HepG2 (cell line): ENCODE measurements around the gene RGS7. TPM values are rescaled to one million over a fixed set of nuclear protein-coding genes. Genes with fewer than 3 reads are reported as not detected.

Experiments used
- ATAC-seq: fragments of 200-7000 bp; cut with Tn5 transposase; 3 replicates; pipeline ENCODE4 v1.9.1; 2020; ENCODE audit warnings: mild to moderate bottlenecking, moderate library complexity
- BruUV-seq: library from RNA; stranded (reverse); fragments of 400-500 nt; replicated peaks from 2 replicates; lab custom pipeline; 2021; lab: Mats Ljungman, UMichigan
- CTCF ChIA-PET: fragments of 300-600 bp; formaldehyde crosslinking; extraction: SDS; loops from one replicate; lab custom pipeline; 2021; ENCODE audit warnings: low total read pairs, inconsistent platforms, low intra/inter-chr PET ratio; lab: Yijun Ruan, JAX
- POLR2A ChIA-PET: fragments of 350-600 bp; sonication (Branson Sonifier 250); formaldehyde crosslinking; loops from one replicate; lab custom pipeline; 2020; ENCODE audit warnings: antibody characterized with exemption, inconsistent platforms; lab: Yijun Ruan, JAX
- DNase-seq: peaks from one replicate; pipeline ENCODE4 v3.0.0-alpha.2; 2015; ENCODE audit warnings: low spot score
- FAIRE-seq: peaks from 3 replicates; lab custom pipeline; 2011; peaks lifted over from hg19 to GRCh38; lab: Jason Lieb, UNC
- H2AFZ ChIP-seq: one replicate; pipeline ENCODE4 v1.6.1; 2011; ENCODE audit warnings: low read length, inconsistent platforms
- H3K27ac ChIP-seq: fragments of 300-600 bp; 3 replicates; pipeline ENCODE4 v1.8.0; 2011; ENCODE audit warnings: mixed run types, mild to moderate bottlenecking, mixed read lengths, low read length, inconsistent platforms; ENCODE audit not compliant: insufficient read depth; ENCODE audit errors: extremely low read length
- H3K27me3 ChIP-seq, 2 experiments: fragments of 200-600 bp in 1 of 2; 2 replicates in 1 of 2; 3 replicates in 1 of 2; pipeline versions ENCODE4 v1.6.0 to v1.8.0; 2011; ENCODE audit warnings: low read length in 2 of 2, mild to moderate bottlenecking in 2 of 2, moderate library complexity in 2 of 2, inconsistent platforms in 1 of 2; ENCODE audit not compliant: insufficient read depth in 2 of 2, control insufficient read depth in 1 of 2
- H3K36me3 ChIP-seq, 2 experiments: fragments of 200-600 bp in 1 of 2; replicated peaks in 1 of 2; 2 replicates in 1 of 2; 3 replicates in 1 of 2; pipeline versions ENCODE4 v1.5.1 to v1.8.0; 2011; ENCODE audit warnings: low read length in 2 of 2, inconsistent platforms in 1 of 2; ENCODE audit not compliant: insufficient read depth in 2 of 2, control insufficient read depth in 1 of 2
- H3K4me1 ChIP-seq: 2 replicates; pipeline ENCODE4 v1.5.1; 2012; ENCODE audit warnings: low read length, inconsistent platforms; ENCODE audit not compliant: insufficient read depth
- H3K4me2 ChIP-seq: 2 replicates; pipeline ENCODE4 v1.6.0; 2011; ENCODE audit warnings: low read depth, low read length, inconsistent platforms
- H3K4me3 ChIP-seq, 3 experiments: fragments of 200-600 bp in 1 of 3; sonication (generic), shearing (Covaris generic) in 1 of 3; replicated peaks in 1 of 3; 2 replicates each; pipeline ENCODE4 v1.5.1; 2011 to 2016; ENCODE audit warnings: low read length in 3 of 3, inconsistent platforms in 2 of 3, low read depth in 2 of 3, mild to moderate bottlenecking in 2 of 3, control low read depth in 1 of 3, mixed read lengths in 1 of 3; ENCODE audit not compliant: insufficient read depth in 1 of 3
- H3K79me2 ChIP-seq: one replicate; pipeline ENCODE4 v1.6.1; 2011; ENCODE audit warnings: low read length, inconsistent platforms; ENCODE audit not compliant: insufficient read depth
- H3K9ac ChIP-seq: 2 replicates; pipeline ENCODE4 v1.6.0; 2011; ENCODE audit warnings: mild to moderate bottlenecking, low read depth, low read length, inconsistent platforms; ENCODE audit not compliant: insufficient read depth
- H3K9me3 ChIP-seq: 2 replicates; pipeline ENCODE4 v1.5.1; 2012; ENCODE audit warnings: mild to moderate bottlenecking, low read length
- H4K20me1 ChIP-seq: 2 replicates; pipeline ENCODE4 v1.6.0; 2011; ENCODE audit warnings: inconsistent platforms, mild to moderate bottlenecking, low read length, moderate library complexity; ENCODE audit not compliant: insufficient read depth
- AKAP8 ChIP-seq: sonication (generic); formaldehyde crosslinking; IDR thresholded peaks from 2 replicates; pipeline ENCODE4 v1.5.1; 2020; ENCODE audit warnings: mild to moderate bottlenecking, missing genetic modification reagents
- ASH2L ChIP-seq: fragments of 300-600, 200-600 bp; sonication (generic); IDR thresholded peaks from 2 replicates; pipeline ENCODE4 v1.7.0; 2017; ENCODE audit warnings: low read depth, mild to moderate bottlenecking, moderate library complexity, mixed read lengths, low read length; ENCODE audit not compliant: insufficient read length
- GABPB1 ChIP-seq: IDR thresholded peaks from 2 replicates; pipeline ENCODE4 v1.6.1; 2016; ENCODE audit warnings: mild to moderate bottlenecking, missing genetic modification reagents, moderate library complexity, missing compliant biosample characterization
- HMG20B ChIP-seq: conservative IDR thresholded peaks from 2 replicates; pipeline ENCODE4 v1.6.1; 2016; ENCODE audit warnings: missing genetic modification reagents, missing compliant biosample characterization
- IKZF1 ChIP-seq: fragments of 450-650 bp; IDR thresholded peaks from 2 replicates; pipeline ENCODE4 v1.7.1; 2016
- REXO4 ChIP-seq: sonication (generic); formaldehyde crosslinking; IDR thresholded peaks from 2 replicates; pipeline ENCODE4 v1.8.0; 2022; ENCODE audit warnings: missing genetic modification reagents, mild to moderate bottlenecking, borderline replicate concordance
- ZNF557 ChIP-seq: sonication (generic); formaldehyde crosslinking; IDR thresholded peaks from 2 replicates; pipeline ENCODE4 v1.4.0; 2020; ENCODE audit warnings: missing genetic modification reagents
- ZNF614 ChIP-seq: IDR thresholded peaks from 2 replicates; pipeline ENCODE4 v1.6.1; 2018; ENCODE audit warnings: missing biosample characterization, missing genetic modification reagents, inconsistent platforms, borderline replicate concordance
- ZNF720 ChIP-seq: sonication (generic); formaldehyde crosslinking; IDR thresholded peaks from 2 replicates; pipeline ENCODE4 v1.4.0; 2020; ENCODE audit warnings: missing genetic modification reagents
- WGBS: methylation state at CpG from one replicate; pipeline ENCODE4 v1.1.6; 2017; ENCODE audit warnings: low lambda C conversion rate; 5-methylcytosine and 5-hydroxymethylcytosine counted together
- in situ Hi-C: cut with HindIII; loops from 2 replicates; pipeline ENCODE4 v1.10.0; 2017; ENCODE audit warnings: low pct_unique_long_range_greater_than_20kb; ENCODE audit not compliant: extremely low pct_ligation_motif_present
- intact Hi-C: fragments of 100-400 bp; cut with micrococcal nuclease; formaldehyde crosslinking; loops from one replicate; pipeline ENCODE4 v1.10.0; 2022; ENCODE audit not compliant: unreplicated experiment
- polyA plus RNA-seq, 8 experiments: library from polyadenylated mRNA; depleted of rRNA in 3 of 8; stranded (reverse) in 7 of 8; unstranded in 1 of 8; fragments of >200 nt; fragmentation: Illumina TruSeq in 4 of 8; extraction: Trizol in 4 of 8; gene quantifications; 2 replicates each; pipeline versions ENCODE4 v1.2.1 to v1.2.3, GENCODE V29; 2011 to 2016; ENCODE audit warnings: low read depth in 4 of 8, missing spikeins in 1 of 8, mixed read lengths in 1 of 8; ENCODE audit not compliant: insufficient read depth in 1 of 8
- total RNA-seq, 5 experiments: library from RNA; depleted of rRNA; stranded (reverse); fragments of >200 nt; fragmentation: Illumina TruSeq; extraction: Trizol; gene quantifications; 2 replicates each; pipeline ENCODE4 v1.2.3, GENCODE V29; 2016; ENCODE audit warnings: low read depth in 1 of 5
- TF ChIP-seq, protein P1 (sequence below): sonication (generic); formaldehyde crosslinking; IDR thresholded peaks from 2 replicates; pipeline ENCODE4 v1.5.0; 2020; ENCODE audit warnings: missing genetic modification reagents
- TF ChIP-seq, protein P2 (sequence below): IDR thresholded peaks from 2 replicates; pipeline ENCODE4 v1.6.1; 2016; ENCODE audit warnings: missing compliant biosample characterization, missing genetic modification reagents, borderline replicate concordance
- TF ChIP-seq, protein P3 (sequence below): IDR thresholded peaks from 2 replicates; pipeline ENCODE4 v1.6.1; 2016
- TF ChIP-seq, protein P4 (sequence below): sonication (generic); formaldehyde crosslinking; IDR thresholded peaks from 2 replicates; pipeline ENCODE4 v1.8.0; 2022; ENCODE audit warnings: mild to moderate bottlenecking, missing genetic modification reagents, moderate library complexity
- TF ChIP-seq, protein P5 (sequence below): sonication (generic); formaldehyde crosslinking; IDR thresholded peaks from 2 replicates; pipeline ENCODE4 v1.8.0; 2022; ENCODE audit warnings: missing genetic modification reagents, mild to moderate bottlenecking, moderate library complexity, borderline replicate concordance
- TF ChIP-seq, protein P6 (sequence below): sonication (generic); formaldehyde crosslinking; IDR thresholded peaks from 2 replicates; pipeline ENCODE4 v1.5.0; 2020; ENCODE audit warnings: missing genetic modification reagents, mild to moderate bottlenecking, borderline replicate concordance
- TF ChIP-seq, protein P7 (sequence below): sonication (generic); IDR thresholded peaks from 2 replicates; pipeline ENCODE4 v1.6.1; 2016; ENCODE audit warnings: low read depth, borderline replicate concordance

The RGS7 gene
- total and polyA plus RNA-seq, 2 of the 13 experiments (the other 11 are each of a cell fraction or from before 2014, with no cell fraction given), result not detected

DNA sequence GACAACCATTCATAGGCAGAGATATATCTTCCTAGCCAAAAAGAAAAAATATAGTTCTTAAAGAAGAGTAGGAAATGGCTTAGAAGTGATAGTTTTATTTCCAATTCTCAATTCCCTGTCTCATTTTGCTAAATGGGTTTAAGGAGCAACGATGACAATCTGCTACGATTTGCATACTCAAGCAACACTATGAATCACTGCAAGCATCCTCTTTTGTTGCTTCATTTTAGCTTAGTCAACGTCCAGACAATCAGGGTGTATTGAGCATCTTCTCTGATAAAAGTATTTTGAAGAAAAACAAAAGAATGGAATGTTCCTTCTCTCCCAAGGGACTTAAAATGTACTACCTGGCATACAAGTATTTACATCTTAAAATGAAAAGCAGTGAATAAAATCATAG lies 80.6 kb downstream of the RGS7 start (continued):
- TF ChIP-seq, protein P1, sequence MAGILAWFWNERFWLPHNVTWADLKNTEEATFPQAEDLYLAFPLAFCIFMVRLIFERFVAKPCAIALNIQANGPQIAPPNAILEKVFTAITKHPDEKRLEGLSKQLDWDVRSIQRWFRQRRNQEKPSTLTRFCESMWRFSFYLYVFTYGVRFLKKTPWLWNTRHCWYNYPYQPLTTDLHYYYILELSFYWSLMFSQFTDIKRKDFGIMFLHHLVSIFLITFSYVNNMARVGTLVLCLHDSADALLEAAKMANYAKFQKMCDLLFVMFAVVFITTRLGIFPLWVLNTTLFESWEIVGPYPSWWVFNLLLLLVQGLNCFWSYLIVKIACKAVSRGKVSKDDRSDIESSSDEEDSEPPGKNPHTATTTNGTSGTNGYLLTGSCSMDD, result no peak
- no peak for TF ChIP-seq AKAP8
- TF ChIP-seq ZNF614, result no peak
- TF ChIP-seq, protein P2, sequence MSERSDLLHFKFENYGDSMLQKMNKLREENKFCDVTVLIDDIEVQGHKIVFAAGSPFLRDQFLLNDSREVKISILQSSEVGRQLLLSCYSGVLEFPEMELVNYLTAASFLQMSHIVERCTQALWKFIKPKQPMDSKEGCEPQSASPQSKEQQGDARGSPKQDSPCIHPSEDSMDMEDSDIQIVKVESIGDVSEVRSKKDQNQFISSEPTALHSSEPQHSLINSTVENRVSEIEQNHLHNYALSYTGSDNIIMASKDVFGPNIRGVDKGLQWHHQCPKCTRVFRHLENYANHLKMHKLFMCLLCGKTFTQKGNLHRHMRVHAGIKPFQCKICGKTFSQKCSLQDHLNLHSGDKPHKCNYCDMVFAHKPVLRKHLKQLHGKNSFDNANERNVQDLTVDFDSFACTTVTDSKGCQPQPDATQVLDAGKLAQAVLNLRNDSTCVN, result no peak
- TF ChIP-seq, protein P3, sequence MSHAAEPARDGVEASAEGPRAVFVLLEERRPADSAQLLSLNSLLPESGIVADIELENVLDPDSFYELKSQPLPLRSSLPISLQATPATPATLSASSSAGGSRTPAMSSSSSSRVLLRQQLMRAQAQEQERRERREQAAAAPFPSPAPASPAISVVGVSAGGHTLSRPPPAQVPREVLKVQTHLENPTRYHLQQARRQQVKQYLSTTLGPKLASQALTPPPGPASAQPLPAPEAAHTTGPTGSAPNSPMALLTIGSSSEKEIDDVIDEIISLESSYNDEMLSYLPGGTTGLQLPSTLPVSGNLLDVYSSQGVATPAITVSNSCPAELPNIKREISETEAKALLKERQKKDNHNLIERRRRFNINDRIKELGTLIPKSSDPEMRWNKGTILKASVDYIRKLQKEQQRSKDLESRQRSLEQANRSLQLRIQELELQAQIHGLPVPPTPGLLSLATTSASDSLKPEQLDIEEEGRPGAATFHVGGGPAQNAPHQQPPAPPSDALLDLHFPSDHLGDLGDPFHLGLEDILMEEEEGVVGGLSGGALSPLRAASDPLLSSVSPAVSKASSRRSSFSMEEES, result no peak
- TF ChIP-seq ASH2L, result no peak
- no peak for TF ChIP-seq REXO4 (CRISPR knock-in tag)
- no peak for TF ChIP-seq IKZF1
- TF ChIP-seq, all 625 proteins: peak for 0

DNA sequence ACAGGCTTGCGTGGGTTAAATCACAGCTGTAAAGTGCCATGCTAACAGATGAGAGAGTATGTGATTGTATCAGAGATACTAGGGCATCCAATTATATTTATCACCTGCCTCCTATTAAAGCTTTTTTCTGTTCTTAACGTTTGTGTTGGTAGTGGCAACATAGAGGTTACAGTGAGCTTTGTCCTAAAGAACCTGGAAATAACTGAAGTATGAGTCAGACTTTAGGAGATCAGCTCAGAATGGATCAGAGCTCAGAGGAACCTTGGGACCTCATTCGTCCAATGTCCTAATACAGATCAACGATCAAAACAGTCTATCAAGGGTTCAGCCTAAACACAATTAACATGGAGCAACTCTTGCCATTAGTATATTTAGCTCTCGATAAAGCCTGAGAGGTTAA lies 81.0 kb downstream of the RGS7 start:
- no peak for ATAC-seq
- no peak for FAIRE-seq
- H3K27ac ChIP-seq, result no peak overlapping the region
- H3K27me3 ChIP-seq, result no peaks in the 10 kb centered on the region
- no TSS peak for BruUV-seq
- no peak overlapping the region for H3K4me2 ChIP-seq
- intact Hi-C loops, result no loop called here
- no peak for DNase-seq
- H3K79me2 ChIP-seq, result no peaks in the 10 kb centered on the region
- no peaks in the 10 kb centered on the region for H3K4me1 ChIP-seq
- no peaks in the 10 kb centered on the region for H4K20me1 ChIP-seq
- H3K9me3 ChIP-seq, result peaks cover 50% of the 10 kb centered on the region
- H3K9ac ChIP-seq, result no peak overlapping the region
- ChIA-PET POLR2A (no interaction called here), CTCF (no interaction called here)
- no peaks in the 10 kb centered on the region for H3K36me3 ChIP-seq
- 14% methylated on average over 5 of the region's 5 CpGs for whole genome bisulfite sequencing
- H3K4me3 ChIP-seq, result no peak overlapping the region
- TF ChIP-seq GABPB1 (CRISPR knock-in tag) (no peak), ZNF557 (CRISPR knock-in tag) (no peak), ZNF720 (CRISPR knock-in tag) (no peak), HMG20B (no peak)
- TF ChIP-seq, protein P4, sequence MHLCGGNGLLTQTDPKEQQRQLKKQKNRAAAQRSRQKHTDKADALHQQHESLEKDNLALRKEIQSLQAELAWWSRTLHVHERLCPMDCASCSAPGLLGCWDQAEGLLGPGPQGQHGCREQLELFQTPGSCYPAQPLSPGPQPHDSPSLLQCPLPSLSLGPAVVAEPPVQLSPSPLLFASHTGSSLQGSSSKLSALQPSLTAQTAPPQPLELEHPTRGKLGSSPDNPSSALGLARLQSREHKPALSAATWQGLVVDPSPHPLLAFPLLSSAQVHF (CRISPR knock-in tag), result no peak
- TF ChIP-seq, protein P5, sequence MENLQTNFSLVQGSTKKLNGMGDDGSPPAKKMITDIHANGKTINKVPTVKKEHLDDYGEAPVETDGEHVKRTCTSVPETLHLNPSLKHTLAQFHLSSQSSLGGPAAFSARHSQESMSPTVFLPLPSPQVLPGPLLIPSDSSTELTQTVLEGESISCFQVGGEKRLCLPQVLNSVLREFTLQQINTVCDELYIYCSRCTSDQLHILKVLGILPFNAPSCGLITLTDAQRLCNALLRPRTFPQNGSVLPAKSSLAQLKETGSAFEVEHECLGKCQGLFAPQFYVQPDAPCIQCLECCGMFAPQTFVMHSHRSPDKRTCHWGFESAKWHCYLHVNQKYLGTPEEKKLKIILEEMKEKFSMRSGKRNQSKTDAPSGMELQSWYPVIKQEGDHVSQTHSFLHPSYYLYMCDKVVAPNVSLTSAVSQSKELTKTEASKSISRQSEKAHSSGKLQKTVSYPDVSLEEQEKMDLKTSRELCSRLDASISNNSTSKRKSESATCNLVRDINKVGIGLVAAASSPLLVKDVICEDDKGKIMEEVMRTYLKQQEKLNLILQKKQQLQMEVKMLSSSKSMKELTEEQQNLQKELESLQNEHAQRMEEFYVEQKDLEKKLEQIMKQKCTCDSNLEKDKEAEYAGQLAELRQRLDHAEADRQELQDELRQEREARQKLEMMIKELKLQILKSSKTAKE, result no peak
- TF ChIP-seq, protein P6, sequence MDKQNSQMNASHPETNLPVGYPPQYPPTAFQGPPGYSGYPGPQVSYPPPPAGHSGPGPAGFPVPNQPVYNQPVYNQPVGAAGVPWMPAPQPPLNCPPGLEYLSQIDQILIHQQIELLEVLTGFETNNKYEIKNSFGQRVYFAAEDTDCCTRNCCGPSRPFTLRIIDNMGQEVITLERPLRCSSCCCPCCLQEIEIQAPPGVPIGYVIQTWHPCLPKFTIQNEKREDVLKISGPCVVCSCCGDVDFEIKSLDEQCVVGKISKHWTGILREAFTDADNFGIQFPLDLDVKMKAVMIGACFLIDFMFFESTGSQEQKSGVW (CRISPR knock-in tag), result no peak
- TF ChIP-seq, protein P7, sequence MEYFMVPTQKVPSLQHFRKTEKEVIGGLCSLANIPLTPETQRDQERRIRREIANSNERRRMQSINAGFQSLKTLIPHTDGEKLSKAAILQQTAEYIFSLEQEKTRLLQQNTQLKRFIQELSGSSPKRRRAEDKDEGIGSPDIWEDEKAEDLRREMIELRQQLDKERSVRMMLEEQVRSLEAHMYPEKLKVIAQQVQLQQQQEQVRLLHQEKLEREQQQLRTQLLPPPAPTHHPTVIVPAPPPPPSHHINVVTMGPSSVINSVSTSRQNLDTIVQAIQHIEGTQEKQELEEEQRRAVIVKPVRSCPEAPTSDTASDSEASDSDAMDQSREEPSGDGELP, result no peak
- TF ChIP-seq, all 625 proteins: peak for 0
- in situ Hi-C loops, result no loop called here
- H2AFZ ChIP-seq, result no peak overlapping the region
